H1 (cell line): Measurements from ENCODE around the gene ATAT1. TPM values are rescaled to one million over a fixed set of nuclear protein-coding genes. Genes with fewer than 3 reads are reported as not detected.

ENCODE experiments used
- CTCF ChIA-PET: fragments of 300-600 bp; sonication (Branson Sonifier 250); formaldehyde crosslinking; loops from one replicate; lab custom pipeline; 2021; ENCODE audit not compliant: partially characterized antibody; lab: Charles Lee
- POLR2A ChIA-PET: fragments of 300-600 bp; sonication (Branson Sonifier 250); formaldehyde crosslinking; loops from one replicate; lab custom pipeline; 2021; ENCODE audit warnings: inconsistent platforms; ENCODE audit not compliant: partially characterized antibody; lab: Charles Lee
- DNase-seq, 2 experiments: peaks; one replicate each; pipeline versions ENCODE4 v3.0.0 to v3.0.0-alpha.2; 2010 to 2022; ENCODE audit warnings: low spot score in 2 of 2, low read depth in 1 of 2, mixed read lengths in 1 of 2
- FAIRE-seq: peaks from 2 replicates; lab custom pipeline; 2011; peaks lifted over from hg19 to GRCh38; lab: Jason Lieb, UNC
- H2AFZ ChIP-seq: 2 replicates; pipeline ENCODE4 v1.8.1; 2012; ENCODE audit warnings: low read length, inconsistent platforms
- H2AK5ac ChIP-seq: 2 replicates; pipeline ENCODE4 v1.6.1; 2013; ENCODE audit warnings: low read depth, low read length
- H2BK120ac ChIP-seq: replicated peaks from 2 replicates; pipeline ENCODE3; 2013; ENCODE audit warnings: low read depth, low read length, inconsistent platforms
- H2BK12ac ChIP-seq: 2 replicates; pipeline ENCODE4 v1.6.1; 2013; ENCODE audit warnings: low read depth, low read length
- H2BK15ac ChIP-seq: 2 replicates; pipeline ENCODE4 v1.6.1; 2013; ENCODE audit warnings: low read length
- H2BK20ac ChIP-seq: 2 replicates; pipeline ENCODE4 v1.6.1; 2013; ENCODE audit warnings: low read length
- H2BK5ac ChIP-seq: 2 replicates; pipeline ENCODE4 v1.6.1; 2013; ENCODE audit warnings: low read depth, low read length
- H3K14ac ChIP-seq: 2 replicates; pipeline ENCODE4 v1.6.1; 2013; ENCODE audit warnings: inconsistent platforms; ENCODE audit not compliant: insufficient read length
- H3K18ac ChIP-seq: 2 replicates; pipeline ENCODE4 v1.6.1; 2013; ENCODE audit warnings: low read length; ENCODE audit errors: extremely low read depth
- H3K23ac ChIP-seq: 2 replicates; pipeline ENCODE4 v1.6.1; 2013; ENCODE audit warnings: inconsistent platforms; ENCODE audit not compliant: insufficient read length
- H3K23me2 ChIP-seq: 2 replicates; pipeline ENCODE4 v1.6.1; 2013; ENCODE audit warnings: low read depth, low read length
- H3K27ac ChIP-seq: 2 replicates; pipeline ENCODE4 v1.6.1; 2011; ENCODE audit warnings: low read depth, low read length, inconsistent platforms
- H3K27me3 ChIP-seq, 4 experiments: replicated peaks in 1 of 4; 1 replicate in 1 of 4; 2 replicates in 3 of 4; pipeline versions ENCODE4 v1.6.1 to v1.8.1; 2011 to 2013; ENCODE audit warnings: low read length in 3 of 4, mild to moderate bottlenecking in 3 of 4, inconsistent platforms in 2 of 4, mixed read lengths in 2 of 4, moderate library complexity in 1 of 4; ENCODE audit not compliant: control insufficient read depth in 3 of 4, insufficient read depth in 3 of 4; ENCODE audit errors: extremely low read depth in 1 of 4
- H3K36me3 ChIP-seq, 4 experiments: 2 replicates each; pipeline versions ENCODE4 v1.6.1 to v1.8.1; 2011 to 2013; ENCODE audit warnings: mild to moderate bottlenecking in 4 of 4, low read length in 3 of 4, moderate library complexity in 2 of 4, control low read depth in 1 of 4, inconsistent platforms in 1 of 4; ENCODE audit not compliant: insufficient read depth in 4 of 4, control insufficient read depth in 2 of 4
- H3K4ac ChIP-seq: replicated peaks from 2 replicates; pipeline ENCODE3; 2013; ENCODE audit warnings: low read length, low read depth, mixed read lengths, inconsistent platforms; ENCODE audit not compliant: insufficient read length
- H3K4me1 ChIP-seq, 4 experiments: replicated peaks in 1 of 4; 1 replicate in 1 of 4; 2 replicates in 3 of 4; pipeline versions ENCODE4 v1.6.1 to v1.8.1; 2011 to 2013; ENCODE audit warnings: low read length in 3 of 4, inconsistent platforms in 2 of 4, mixed read lengths in 1 of 4; ENCODE audit not compliant: insufficient read depth in 4 of 4, control insufficient read depth in 3 of 4
- H3K4me2 ChIP-seq, 2 experiments: 2 replicates each; pipeline versions ENCODE4 v1.6.1 to v1.8.1; 2011 to 2013; ENCODE audit warnings: low read depth in 2 of 2, low read length in 2 of 2, control low read depth in 1 of 2, inconsistent platforms in 1 of 2, mild to moderate bottlenecking in 1 of 2; ENCODE audit not compliant: insufficient read depth in 1 of 2
- H3K4me3 ChIP-seq, 4 experiments: fragments of 200-600, 300-600 bp in 1 of 4; sonication (generic), shearing (Covaris generic), sonication (Bioruptor Twin) in 1 of 4; 2 replicates each; pipeline versions ENCODE4 v1.5.1 to v1.8.1; 2011 to 2016; ENCODE audit warnings: low read length in 4 of 4, low read depth in 3 of 4, control low read depth in 2 of 4, inconsistent platforms in 2 of 4, mild to moderate bottlenecking in 2 of 4, mixed read lengths in 1 of 4, moderate library complexity in 1 of 4; ENCODE audit not compliant: insufficient read depth in 2 of 4; ENCODE audit errors: extremely low read depth in 1 of 4
- H3K56ac ChIP-seq: replicated peaks from 2 replicates; pipeline ENCODE3; 2013; ENCODE audit warnings: low read depth, mild to moderate bottlenecking, mixed read lengths, low read length, inconsistent platforms; ENCODE audit not compliant: insufficient read length
- H3K79me1 ChIP-seq: 2 replicates; pipeline ENCODE4 v1.6.1; 2013; ENCODE audit warnings: low read depth, low read length, control low read depth
- H3K79me2 ChIP-seq, 2 experiments: 2 replicates each; pipeline versions ENCODE4 v1.6.1 to v1.8.1; 2012 to 2013; ENCODE audit warnings: low read length in 2 of 2, mild to moderate bottlenecking in 2 of 2, inconsistent platforms in 1 of 2; ENCODE audit not compliant: insufficient read depth in 2 of 2, control insufficient read depth in 1 of 2
- H3K9ac ChIP-seq, 4 experiments: replicated peaks in 1 of 4; 1 replicate in 1 of 4; 2 replicates in 3 of 4; pipeline versions ENCODE4 v1.6.1 to v1.8.1; 2011 to 2013; ENCODE audit warnings: low read depth in 3 of 4, low read length in 3 of 4, control low read depth in 2 of 4, mild to moderate bottlenecking in 2 of 4, moderate library complexity in 2 of 4, inconsistent platforms in 1 of 4; ENCODE audit errors: extremely low read depth in 1 of 4
- H3K9me3 ChIP-seq, 2 experiments: 2 replicates each; pipeline versions ENCODE4 v1.6.1 to v1.8.1; 2012 to 2013; ENCODE audit warnings: mild to moderate bottlenecking in 2 of 2, moderate library complexity in 2 of 2, control low read depth in 1 of 2, inconsistent platforms in 1 of 2, low read depth in 1 of 2, low read length in 1 of 2, mixed read lengths in 1 of 2; ENCODE audit not compliant: insufficient read depth in 2 of 2
- H4K20me1 ChIP-seq, 2 experiments: replicated peaks in 1 of 2; 2 replicates each; pipeline versions ENCODE3 to v1.8.1; 2011 to 2013; ENCODE audit warnings: inconsistent platforms in 2 of 2, low read length in 2 of 2, mild to moderate bottlenecking in 1 of 2; ENCODE audit not compliant: insufficient read depth in 2 of 2, control insufficient read depth in 1 of 2
- H4K5ac ChIP-seq: 2 replicates; pipeline ENCODE4 v1.6.1; 2013; ENCODE audit warnings: low read length, low read depth, mixed read lengths, inconsistent platforms; ENCODE audit not compliant: insufficient read length
- H4K8ac ChIP-seq: 2 replicates; pipeline ENCODE4 v1.8.0; 2013; ENCODE audit warnings: mild to moderate bottlenecking, moderate library complexity, low read length, inconsistent platforms; ENCODE audit not compliant: insufficient read depth; ENCODE audit errors: extremely low read depth
- H4K91ac ChIP-seq: replicated peaks from 2 replicates; pipeline ENCODE3; 2013; ENCODE audit warnings: low read length, mixed read lengths, inconsistent platforms; ENCODE audit not compliant: insufficient read length
- BCL11A ChIP-seq, 2 experiments: IDR thresholded peaks; one replicate each; pipeline ENCODE4 v1.6.1; 2011; ENCODE audit warnings: low read depth in 2 of 2, low read length in 2 of 2, mild to moderate bottlenecking in 2 of 2
- EGR1 ChIP-seq: IDR thresholded peaks from 2 replicates; pipeline ENCODE4 v1.6.1; 2011; ENCODE audit warnings: low read depth, low read length, borderline replicate concordance
- ZNF274 ChIP-seq: IDR thresholded peaks from 2 replicates; pipeline ENCODE4 v1.7.0; 2012; ENCODE audit warnings: low read length, borderline replicate concordance; ENCODE audit errors: extremely low read depth
- WGBS, 2 experiments: shearing (Covaris generic) in 1 of 2; methylation state at CpG; one replicate each; pipeline versions ENCODE4 v1.1.6 to v1.1.7; 2013 to 2015; ENCODE audit warnings: low lambda C conversion rate in 2 of 2, mixed read lengths in 2 of 2, inconsistent platforms in 1 of 2, low coverage in 1 of 2, missing lambda C conversion rate in 1 of 2; ENCODE audit not compliant: insufficient replicate concordance in 2 of 2, insufficient coverage in 1 of 2, insufficient read length in 1 of 2; ENCODE audit errors: extremely low coverage in 1 of 2, missing lambda C conversion rate in 1 of 2; 5-methylcytosine and 5-hydroxymethylcytosine counted together
- polyA plus RNA-seq, 7 experiments: library from polyadenylated mRNA; depleted of rRNA in 3 of 7; stranded (reverse) in 5 of 7; unstranded in 2 of 7; fragments of >200 nt in 5 of 7; fragments of 200-250 nt in 2 of 7; gene quantifications; 1 replicate in 5 of 7; 2 replicates in 1 of 7; 4 replicates in 1 of 7; pipeline versions ENCODE4 v1.2.1 to v1.2.3, GENCODE V29; 2011 to 2013; ENCODE audit warnings: missing spikeins in 2 of 7, mixed read lengths in 2 of 7
- total RNA-seq: library from RNA; stranded (reverse); fragmentation: NEBNext Ultra II Directional; extraction: Animal tissue kit (Norgen Biotek cat#: 25700); gene quantifications from 2 replicates; pipeline ENCODE4 v1.2.1, GENCODE V29; 2021

ATAT1 gene
- total and polyA plus RNA-seq, 2 of the 8 experiments (the other 6 are each of a cell fraction or from before 2014, with no cell fraction given): 14.4 to 14.6 TPM

DNA sequence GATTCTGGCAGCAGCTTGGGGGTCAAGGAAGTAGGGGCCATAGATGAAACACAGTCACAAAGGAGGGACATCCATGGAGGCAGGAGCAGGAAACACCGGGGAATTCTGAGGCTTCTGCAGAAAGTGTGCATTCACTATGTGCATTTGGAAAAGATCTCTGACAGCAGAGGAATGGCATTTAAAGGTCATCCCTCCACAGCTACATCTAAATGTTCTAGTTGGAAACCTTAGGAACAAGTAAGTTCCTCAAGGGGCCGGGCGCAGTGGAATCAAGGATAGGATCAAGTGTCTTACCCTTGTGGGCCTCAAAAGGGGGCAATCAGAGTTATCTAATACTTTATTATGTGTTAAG, 29.0 kb downstream of the ATAT1 start:
- DNase-seq: no peak
- Histone ChIP-seq H2BK20ac (no peak overlapping the region), H4K8ac (no peak overlapping the region), H3K4me2 (no peak overlapping the region), H2BK15ac (no peak overlapping the region), H2BK120ac (no peak overlapping the region), H2BK12ac (no peak overlapping the region), H3K4me1 (no peaks in the 10 kb centered on the region), H4K5ac (no peak overlapping the region), H3K79me1 (no peaks in the 10 kb centered on the region), H3K36me3 (peaks cover 15 to 75% (median 63%) of the 10 kb centered on the region in 4 experiments), H4K20me1 (peaks cover 3 to 6% of the 10 kb centered on the region in 2 experiments), H3K9ac (no peak overlapping the region), H3K9me3 (no peaks in the 10 kb centered on the region), H3K14ac (no peak overlapping the region), H3K18ac (no peak overlapping the region), H4K91ac (no peak overlapping the region), H3K56ac (no peak overlapping the region), H2BK5ac (no peak overlapping the region), H3K23ac (no peak overlapping the region), H2AFZ (no peak overlapping the region), H3K23me2 (no peaks in the 10 kb centered on the region), H3K27me3 (no peaks in the 10 kb centered on the region), H3K4me3 (no peak overlapping the region), H3K79me2 (no peaks in the 10 kb centered on the region), H3K27ac (no peak overlapping the region), H2AK5ac (no peak overlapping the region), H3K4ac (no peak overlapping the region)
- no peak for FAIRE-seq
- 90% methylated on average over 3 of the region's 3 CpGs; no CpG with 5 or more reads in 1 of the 2 experiments for WGBS, 2 experiments
- TF ChIP-seq ZNF274 (no peak), EGR1 (no peak), BCL11A (IDR thresholded peaks at IDR 0.05; ENCODE audit: low read depth in 2 of 2, low read length in 2 of 2) (no peak)
- ChIA-PET POLR2A (interaction anchor here (0.6 to 8.1 kb wide), 5 partner anchors 8 to 62 kb away, joined by 3 to 50 read pairs (median 4); partner anchors contain the start of genes DHX16 and MDC1), CTCF (interaction anchor here (1.3 to 2.0 kb wide), 2 partner anchors 9 to 14 kb away, joined by 7 to 10 read pairs; no protein-coding TSS in a partner anchor)
